ENCODE results near the gene PTPN20.

PTPN20 gene

DNA sequence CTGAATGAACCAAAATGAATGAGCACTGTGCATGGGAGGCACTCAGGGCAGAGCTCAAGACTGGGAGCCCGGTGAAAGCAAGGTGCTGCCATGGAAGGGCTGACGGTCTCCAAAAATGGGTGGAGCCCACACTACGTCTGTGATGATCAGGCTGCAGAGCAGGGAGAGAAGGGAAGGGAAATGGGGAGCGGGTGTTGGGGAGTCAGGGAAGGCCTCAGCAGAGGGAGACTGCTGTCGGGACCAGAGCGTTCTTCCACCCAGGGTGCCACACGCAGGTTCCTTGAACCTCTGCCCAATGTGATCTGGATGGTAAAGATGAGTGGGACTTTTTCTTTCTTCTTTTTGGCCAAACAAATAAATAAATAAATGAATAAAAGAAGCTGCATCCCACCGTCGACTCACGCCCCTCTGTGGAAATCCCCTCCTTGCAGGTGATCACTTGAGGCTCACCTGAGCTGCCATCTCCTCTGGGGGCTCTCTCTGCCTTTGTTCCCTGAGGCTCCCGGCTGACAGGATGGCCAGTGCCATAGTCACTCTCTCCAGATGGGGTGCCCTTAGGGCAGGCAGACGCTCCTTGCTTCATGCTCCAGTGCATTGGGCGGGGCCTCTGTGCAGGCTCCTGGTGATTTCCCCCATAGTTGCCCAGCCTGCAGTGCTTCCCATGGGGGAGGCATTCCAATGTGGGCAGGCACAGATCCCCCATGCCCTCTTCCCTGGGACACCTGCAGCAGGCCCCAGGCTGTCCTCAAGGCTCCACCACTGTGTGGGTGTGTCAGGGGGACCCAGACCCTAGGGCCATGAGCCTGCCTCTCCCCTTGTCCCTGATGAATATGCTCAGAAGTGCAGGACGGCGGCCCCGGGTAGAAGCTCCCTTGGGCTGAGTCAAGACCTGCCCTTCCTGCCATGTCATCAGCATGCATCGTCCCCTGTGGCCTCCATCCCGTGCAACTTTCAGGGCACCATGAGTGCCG lies 131.8 kb downstream of the PTPN20 start:
- Histone ChIP-seq H3K9me2 (replicated peaks; ENCODE audit: low read depth, low read length) (no peaks in the 10 kb centered on the region), H2AFZ (ENCODE audit: low read length) (no peak overlapping the region), H3K4me3 (ENCODE audit: low read length, poor library complexity, severe bottlenecking) (no peak overlapping the region), H3K4me2 (ENCODE audit: low read depth, low read length, poor library complexity, severe bottlenecking) (no peak overlapping the region), H3K36me3 (ENCODE audit: insufficient read depth, low read length) (no peaks in the 10 kb centered on the region), H3K4me1 (ENCODE audit: insufficient read depth, low read length, poor library complexity, severe bottlenecking) (peaks cover 7% of the 10 kb centered on the region), H3K27me3 (ENCODE audit: insufficient read depth, low read length, poor library complexity, severe bottlenecking) (no peaks in the 10 kb centered on the region), H3K9ac (ENCODE audit: low read depth, low read length, poor library complexity, severe bottlenecking) (no peak overlapping the region), H3F3A (ENCODE audit: low read depth) (no peaks in the 10 kb centered on the region), H3K79me2 (ENCODE audit: insufficient read depth, low read length) (no peaks in the 10 kb centered on the region), H4K20me1 (ENCODE audit: insufficient read depth, low read length, poor library complexity, severe bottlenecking) (no peaks in the 10 kb centered on the region), H3K9me3 (ENCODE audit: insufficient read depth, low read depth, low read length) (no peaks in the 10 kb centered on the region)
- no peak for TF ChIP-seq EZH2phosphoT487 (IDR thresholded peaks at IDR 0.05; ENCODE audit: borderline replicate concordance)
- TF ChIP-seq, protein P1, sequence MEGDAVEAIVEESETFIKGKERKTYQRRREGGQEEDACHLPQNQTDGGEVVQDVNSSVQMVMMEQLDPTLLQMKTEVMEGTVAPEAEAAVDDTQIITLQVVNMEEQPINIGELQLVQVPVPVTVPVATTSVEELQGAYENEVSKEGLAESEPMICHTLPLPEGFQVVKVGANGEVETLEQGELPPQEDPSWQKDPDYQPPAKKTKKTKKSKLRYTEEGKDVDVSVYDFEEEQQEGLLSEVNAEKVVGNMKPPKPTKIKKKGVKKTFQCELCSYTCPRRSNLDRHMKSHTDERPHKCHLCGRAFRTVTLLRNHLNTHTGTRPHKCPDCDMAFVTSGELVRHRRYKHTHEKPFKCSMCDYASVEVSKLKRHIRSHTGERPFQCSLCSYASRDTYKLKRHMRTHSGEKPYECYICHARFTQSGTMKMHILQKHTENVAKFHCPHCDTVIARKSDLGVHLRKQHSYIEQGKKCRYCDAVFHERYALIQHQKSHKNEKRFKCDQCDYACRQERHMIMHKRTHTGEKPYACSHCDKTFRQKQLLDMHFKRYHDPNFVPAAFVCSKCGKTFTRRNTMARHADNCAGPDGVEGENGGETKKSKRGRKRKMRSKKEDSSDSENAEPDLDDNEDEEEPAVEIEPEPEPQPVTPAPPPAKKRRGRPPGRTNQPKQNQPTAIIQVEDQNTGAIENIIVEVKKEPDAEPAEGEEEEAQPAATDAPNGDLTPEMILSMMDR (conservative IDR thresholded peaks at IDR 0.05; ENCODE audit: low read length) = no peak

- TF ChIP-seq, protein P1 (conservative IDR thresholded peaks at IDR 0.05; ENCODE audit: low read length) = no peak
- TF ChIP-seq EZH2phosphoT487 (IDR thresholded peaks at IDR 0.05; ENCODE audit: borderline replicate concordance) = no peak
- H3K36me3 ChIP-seq (ENCODE audit: insufficient read depth, low read length) = no peaks in the 10 kb centered on the region
Measured at GRCh38 chr10:47043928-47044538, 132.8 kb downstream of the PTPN20 start.

DNA sequence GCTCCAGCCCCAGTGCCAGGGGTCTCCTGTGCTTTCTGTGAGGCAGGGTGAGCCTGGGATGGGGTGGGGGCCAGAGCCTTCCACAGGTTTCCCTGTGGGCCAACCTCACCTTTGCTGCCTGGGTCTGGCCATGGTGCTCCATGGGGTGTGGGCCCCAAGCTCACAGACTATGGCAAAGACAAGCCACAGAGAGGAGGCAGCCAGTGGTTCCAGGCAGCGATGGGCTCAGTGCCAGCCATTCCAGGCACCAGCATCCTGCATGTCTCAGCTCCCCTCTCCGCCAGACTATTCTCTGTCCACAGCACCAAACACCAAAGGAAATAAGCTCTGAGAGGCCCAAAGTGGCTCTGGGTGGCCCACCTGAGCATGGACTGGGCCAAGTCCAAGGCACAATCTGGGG lies 133.5 kb downstream of the PTPN20 start:
- TF ChIP-seq, protein P1 (conservative IDR thresholded peaks at IDR 0.05; ENCODE audit: low read length) = no peak
- no peak for TF ChIP-seq EZH2phosphoT487 (IDR thresholded peaks at IDR 0.05; ENCODE audit: borderline replicate concordance)
- Histone ChIP-seq H3K4me1 (ENCODE audit: insufficient read depth, low read length, poor library complexity, severe bottlenecking) (peaks cover 21% of the 10 kb centered on the region), H3K27me3 (ENCODE audit: insufficient read depth, low read length, poor library complexity, severe bottlenecking) (no peaks in the 10 kb centered on the region), H3K36me3 (ENCODE audit: insufficient read depth, low read length) (no peaks in the 10 kb centered on the region), H3K9me2 (replicated peaks; ENCODE audit: low read depth, low read length) (no peaks in the 10 kb centered on the region), H3K4me3 (ENCODE audit: low read length, poor library complexity, severe bottlenecking) (no peak overlapping the region), H3F3A (ENCODE audit: low read depth) (no peaks in the 10 kb centered on the region), H2AFZ (ENCODE audit: low read length) (no peak overlapping the region), H3K79me2 (ENCODE audit: insufficient read depth, low read length) (no peaks in the 10 kb centered on the region), H3K9ac (ENCODE audit: low read depth, low read length, poor library complexity, severe bottlenecking) (no peak overlapping the region), H3K4me2 (ENCODE audit: low read depth, low read length, poor library complexity, severe bottlenecking) (no peak overlapping the region), H3K9me3 (ENCODE audit: insufficient read depth, low read depth, low read length) (no peaks in the 10 kb centered on the region), H4K20me1 (ENCODE audit: insufficient read depth, low read length, poor library complexity, severe bottlenecking) (no peaks in the 10 kb centered on the region)

More at GRCh38 chr10:47043928-47044538, 132.8 kb downstream of the PTPN20 start:
- Histone ChIP-seq H2AFZ (ENCODE audit: low read length) (no peak overlapping the region), H3K4me1 (ENCODE audit: insufficient read depth, low read length, poor library complexity, severe bottlenecking) (peaks cover 17% of the 10 kb centered on the region), H3K4me3 (ENCODE audit: low read length, poor library complexity, severe bottlenecking) (no peak overlapping the region), H4K20me1 (ENCODE audit: insufficient read depth, low read length, poor library complexity, severe bottlenecking) (no peaks in the 10 kb centered on the region), H3K9ac (ENCODE audit: low read depth, low read length, poor library complexity, severe bottlenecking) (no peak overlapping the region), H3K4me2 (ENCODE audit: low read depth, low read length, poor library complexity, severe bottlenecking) (no peak overlapping the region), H3K9me3 (ENCODE audit: insufficient read depth, low read depth, low read length) (no peaks in the 10 kb centered on the region), H3K79me2 (ENCODE audit: insufficient read depth, low read length) (no peaks in the 10 kb centered on the region), H3K27me3 (ENCODE audit: insufficient read depth, low read length, poor library complexity, severe bottlenecking) (no peaks in the 10 kb centered on the region), H3F3A (ENCODE audit: low read depth) (no peaks in the 10 kb centered on the region), H3K9me2 (replicated peaks; ENCODE audit: low read depth, low read length) (no peaks in the 10 kb centered on the region)
